ENCODE results near the gene FMOD.

FMOD gene

GRCh38 chr1:203351037-203351625, at the start of gene FMOD:
TSS of gene FMOD (minus strand) at chr1:203351122. CDS start at chr1:203348270, 2,852 bp downstream.
- Histone ChIP-seq H3K4me3 (no peak within 1 kb of the TSS), H3K9ac (ENCODE audit: insufficient read length) (no peak within 1 kb of the TSS), H3K36me3 (ENCODE audit: insufficient read depth, low read length) (no peaks in the 10 kb centered on the region), H3K9me3 (ENCODE audit: low read depth, low read length) (no peaks in the 10 kb centered on the region), H3K27ac (no peak within 1 kb of the TSS)
- no peak for TF ChIP-seq POLR2AphosphoS5 (IDR thresholded peaks at IDR 0.05; ENCODE audit: borderline replicate concordance, low read depth, low read length)
- TF ChIP-seq EZH2 (IDR thresholded peaks at IDR 0.05) = no peak
- no peak for TF ChIP-seq FOXP2 (optimal IDR thresholded peaks at IDR 0.05; ENCODE audit: control extremely low read depth, extremely low read length, insufficient read depth)
- no peak for DNase-seq (ENCODE audit: low read depth, low spot score)

DNA sequence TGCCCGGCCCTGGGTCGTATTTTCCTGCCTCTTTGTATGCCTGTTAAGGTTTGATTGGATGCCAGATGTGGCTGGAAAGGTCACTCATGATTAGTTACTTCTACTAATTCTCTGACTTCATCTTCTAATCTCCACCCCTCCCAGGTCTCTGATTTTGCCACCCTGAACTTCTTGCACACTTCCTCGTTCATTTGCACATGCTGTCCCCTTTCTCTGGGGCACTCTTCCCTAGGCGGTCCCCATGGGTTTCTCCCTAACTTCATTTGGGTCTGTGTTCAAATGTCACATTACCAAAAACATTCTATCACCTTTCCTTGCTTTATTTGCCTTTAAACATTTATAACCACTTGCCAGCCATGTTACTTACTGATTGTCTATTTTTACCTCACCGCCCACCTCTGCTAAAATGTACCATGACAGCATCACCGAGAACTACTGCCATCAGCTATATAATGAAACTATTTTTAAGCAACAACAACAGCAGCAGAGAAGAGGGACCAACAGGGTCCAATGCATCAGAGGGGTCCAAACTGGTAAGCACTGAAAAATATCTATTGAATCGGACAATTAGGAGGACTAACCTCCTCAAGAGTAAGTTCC, 45.8 kb upstream of the FMOD start:
- TF ChIP-seq POLR2AphosphoS5 (IDR thresholded peaks at IDR 0.05; ENCODE audit: borderline replicate concordance, low read depth, low read length) (no peak), FOXP2 (optimal IDR thresholded peaks at IDR 0.05; ENCODE audit: control extremely low read depth, extremely low read length, insufficient read depth) (no peak), EZH2 (IDR thresholded peaks at IDR 0.05) (no peak)
- Histone ChIP-seq H3K9me3 (ENCODE audit: low read depth, low read length) (no peaks in the 10 kb centered on the region), H3K27ac (no peak overlapping the region), H3K4me3 (no peak overlapping the region), H3K9ac (ENCODE audit: insufficient read length) (no peak overlapping the region), H3K36me3 (ENCODE audit: insufficient read depth, low read length) (no peaks in the 10 kb centered on the region)
- no peak for DNase-seq (ENCODE audit: low read depth, low spot score)

DNA sequence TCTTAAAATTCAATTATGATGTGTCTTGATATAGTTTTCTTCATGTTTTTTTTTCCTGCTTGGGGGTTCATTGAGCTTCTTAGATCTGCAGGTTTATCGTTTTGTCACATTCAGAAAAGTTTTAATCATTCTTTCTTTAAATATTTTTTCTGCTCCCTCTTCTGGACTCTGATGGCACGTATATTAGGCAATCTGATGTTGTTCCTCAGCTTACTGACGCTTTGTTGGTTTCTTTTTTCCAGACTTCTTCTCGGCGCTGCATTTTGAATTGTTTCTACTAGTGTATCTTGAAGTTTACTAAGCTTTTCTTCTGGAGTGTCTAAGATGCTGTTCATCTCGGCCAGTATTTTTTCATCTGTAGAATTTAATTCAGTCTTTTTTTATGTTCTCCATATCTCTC, 44.8 kb upstream of the FMOD start:
- Histone ChIP-seq H3K9me3 (ENCODE audit: low read depth, low read length) (no peaks in the 10 kb centered on the region), H3K9ac (ENCODE audit: insufficient read length) (no peak overlapping the region), H3K4me3 (no peak overlapping the region), H3K27ac (no peak overlapping the region), H3K36me3 (ENCODE audit: insufficient read depth, low read length) (no peaks in the 10 kb centered on the region)
- DNase-seq (ENCODE audit: low read depth, low spot score) = no peak
- TF ChIP-seq EZH2 (IDR thresholded peaks at IDR 0.05) = no peak

DNA sequence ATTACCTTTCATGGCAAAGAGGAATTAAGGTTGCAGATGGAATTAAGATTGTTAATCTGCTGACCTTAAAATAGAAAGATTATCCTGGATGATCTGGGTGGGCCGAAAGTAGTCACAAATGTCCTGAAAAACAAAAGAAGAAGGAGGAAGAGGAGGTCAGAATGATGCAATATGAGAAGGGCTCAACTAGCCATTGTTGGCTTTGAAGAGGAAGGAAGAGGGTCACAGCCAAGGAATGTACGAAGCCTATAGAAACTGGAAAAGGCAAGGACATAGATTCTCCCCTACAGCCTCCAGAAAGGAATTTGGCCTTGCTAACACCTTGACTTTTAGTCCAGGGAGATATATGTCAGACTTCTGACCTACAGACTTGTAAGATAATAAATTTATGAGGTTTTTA, 39.4 kb upstream of the FMOD start:
- Histone ChIP-seq H3K9ac (ENCODE audit: insufficient read length) (no peak overlapping the region), H3K4me3 (no peak overlapping the region), H3K9me3 (ENCODE audit: low read depth, low read length) (no peaks in the 10 kb centered on the region), H3K36me3 (ENCODE audit: insufficient read depth, low read length) (no peaks in the 10 kb centered on the region), H3K27ac (no peak overlapping the region)
- no peak for DNase-seq (ENCODE audit: low read depth, low spot score)
- TF ChIP-seq EZH2 (IDR thresholded peaks at IDR 0.05) (no peak), POLR2AphosphoS5 (IDR thresholded peaks at IDR 0.05; ENCODE audit: borderline replicate concordance, low read depth, low read length) (no peak), FOXP2 (optimal IDR thresholded peaks at IDR 0.05; ENCODE audit: control extremely low read depth, extremely low read length, insufficient read depth) (no peak)

GRCh38 chr1:203388683-203389082, 37.8 kb upstream of the FMOD start:
- no peak for DNase-seq (ENCODE audit: low read depth, low spot score)
- H3K27ac ChIP-seq = no peak overlapping the region
- no peak for TF ChIP-seq POLR2AphosphoS5 (IDR thresholded peaks at IDR 0.05; ENCODE audit: borderline replicate concordance, low read depth, low read length)
- no peak for TF ChIP-seq FOXP2 (optimal IDR thresholded peaks at IDR 0.05; ENCODE audit: control extremely low read depth, extremely low read length, insufficient read depth)
- no peak for TF ChIP-seq EZH2 (IDR thresholded peaks at IDR 0.05)

GRCh38 chr1:203382026-203382425, 31.1 kb upstream of the FMOD start:
- TF ChIP-seq EZH2 (IDR thresholded peaks at IDR 0.05) = no peak
- no peak for TF ChIP-seq POLR2AphosphoS5 (IDR thresholded peaks at IDR 0.05; ENCODE audit: borderline replicate concordance, low read depth, low read length)
- no peak for TF ChIP-seq FOXP2 (optimal IDR thresholded peaks at IDR 0.05; ENCODE audit: control extremely low read depth, extremely low read length, insufficient read depth)
- Histone ChIP-seq H3K4me3 (no peak overlapping the region), H3K9ac (ENCODE audit: insufficient read length) (no peak overlapping the region)

More at GRCh38 chr1:203388683-203389082, 37.8 kb upstream of the FMOD start:
- Histone ChIP-seq H3K36me3 (ENCODE audit: insufficient read depth, low read length) (no peaks in the 10 kb centered on the region), H3K4me3 (no peak overlapping the region), H3K9me3 (ENCODE audit: low read depth, low read length) (no peaks in the 10 kb centered on the region), H3K9ac (ENCODE audit: insufficient read length) (no peak overlapping the region)

GRCh38 chr1:203381151-203381751, 30.3 kb upstream of the FMOD start:
- Histone ChIP-seq H3K9ac (ENCODE audit: insufficient read length) (no peak overlapping the region), H3K9me3 (ENCODE audit: low read depth, low read length) (no peaks in the 10 kb centered on the region), H3K36me3 (ENCODE audit: insufficient read depth, low read length) (no peaks in the 10 kb centered on the region), H3K4me3 (no peak overlapping the region), H3K27ac (no peak overlapping the region)
- no peak for DNase-seq (ENCODE audit: low read depth, low spot score)
- TF ChIP-seq FOXP2 (optimal IDR thresholded peaks at IDR 0.05; ENCODE audit: control extremely low read depth, extremely low read length, insufficient read depth) (no peak), EZH2 (IDR thresholded peaks at IDR 0.05) (no peak), POLR2AphosphoS5 (IDR thresholded peaks at IDR 0.05; ENCODE audit: borderline replicate concordance, low read depth, low read length) (no peak)

More at GRCh38 chr1:203382026-203382425, 31.1 kb upstream of the FMOD start:
- Histone ChIP-seq H3K9me3 (ENCODE audit: low read depth, low read length) (no peaks in the 10 kb centered on the region), H3K27ac (no peak overlapping the region), H3K36me3 (ENCODE audit: insufficient read depth, low read length) (no peaks in the 10 kb centered on the region)
- no peak for DNase-seq (ENCODE audit: low read depth, low spot score)

- H3K9me3 ChIP-seq (ENCODE audit: low read depth, low read length) = no peaks in the 10 kb centered on the region
- H3K9ac ChIP-seq (ENCODE audit: insufficient read length) = no peak overlapping the region
- H3K27ac ChIP-seq = no peak overlapping the region
- no peak for DNase-seq (ENCODE audit: low read depth, low spot score)
- H3K4me3 ChIP-seq = no peak overlapping the region
- H3K36me3 ChIP-seq (ENCODE audit: insufficient read depth, low read length) = no peaks in the 10 kb centered on the region
- TF ChIP-seq FOXP2 (optimal IDR thresholded peaks at IDR 0.05; ENCODE audit: control extremely low read depth, extremely low read length, insufficient read depth) = no peak
- no peak for TF ChIP-seq POLR2AphosphoS5 (IDR thresholded peaks at IDR 0.05; ENCODE audit: borderline replicate concordance, low read depth, low read length)
- no peak for TF ChIP-seq EZH2 (IDR thresholded peaks at IDR 0.05)
These were observed 29.7 kb upstream of the FMOD start for GRCh38 chr1:203380420-203381150.
